OCI-LY7 (cell line): ENCODE measurements around the gene IGFBP4. TPM values are rescaled to one million over a fixed set of nuclear protein-coding genes. Genes with fewer than 3 reads are reported as not detected.

ENCODE experiments used
- BruUV-seq: library from RNA; stranded (reverse); fragments of 400-500 nt; replicated peaks from 2 replicates; lab custom pipeline; 2021; lab: Mats Ljungman, UMichigan
- CTCF ChIA-PET: fragments of 300-600 bp; sonication (Branson Sonifier 250); formaldehyde crosslinking; loops from one replicate; lab custom pipeline; 2022; ENCODE audit warnings: antibody characterized with exemption; ENCODE audit not compliant: unreplicated experiment; lab: Charles Lee
- POLR2A ChIA-PET: fragments of 300-600 bp; sonication (Branson Sonifier 250); formaldehyde crosslinking; loops from one replicate; lab custom pipeline; 2022; ENCODE audit warnings: antibody characterized with exemption; lab: Charles Lee
- DNase-seq: peaks from one replicate; pipeline ENCODE4 v3.0.0-alpha.2; 2015; ENCODE audit warnings: low spot score
- H2AFZ ChIP-seq: fragments of 200-600 bp; sonication (generic), shearing (Covaris generic); 2 replicates; pipeline ENCODE4 v1.6.1; 2014; ENCODE audit warnings: mild to moderate bottlenecking, antibody characterized with exemption, low read length, moderate library complexity
- H3K27ac ChIP-seq: fragments of 200-600 bp; sonication (generic); 2 replicates; pipeline ENCODE4 v1.5.1; 2014; ENCODE audit warnings: mixed run types, low read depth, mild to moderate bottlenecking, moderate library complexity, low read length, inconsistent platforms; ENCODE audit not compliant: poor library complexity, severe bottlenecking
- H3K36me3 ChIP-seq: fragments of 200-600 bp; sonication (generic); 2 replicates; pipeline ENCODE4 v1.6.1; 2014; ENCODE audit warnings: mild to moderate bottlenecking, antibody characterized with exemption, low read length, moderate library complexity, mixed read lengths; ENCODE audit not compliant: insufficient read depth
- H3K4me1 ChIP-seq: fragments of 200-600 bp; sonication (generic); 2 replicates; pipeline ENCODE4 v1.5.1; 2014; ENCODE audit warnings: mild to moderate bottlenecking, low read length; ENCODE audit not compliant: insufficient read depth, poor library complexity, severe bottlenecking
- H3K4me2 ChIP-seq: fragments of 200-600 bp; sonication (generic); 2 replicates; pipeline ENCODE4 v1.6.1; 2014; ENCODE audit warnings: mild to moderate bottlenecking, low read length
- H3K4me3 ChIP-seq: fragments of 200-600 bp; sonication (generic); 2 replicates; pipeline ENCODE4 v1.5.1; 2014; ENCODE audit warnings: mild to moderate bottlenecking, low read depth, low read length; ENCODE audit not compliant: poor library complexity, severe bottlenecking
- H3K79me2 ChIP-seq: fragments of 200-600 bp; sonication (generic); 2 replicates; pipeline ENCODE4 v1.6.1; 2016; ENCODE audit warnings: low read depth, mild to moderate bottlenecking, low read length, moderate library complexity, mixed read lengths; ENCODE audit not compliant: insufficient read depth
- H3K9me2 ChIP-seq: fragments of 200-600 bp; sonication (generic); 2 replicates; pipeline ENCODE4 v1.6.1; 2016; ENCODE audit warnings: mild to moderate bottlenecking, low read length, mixed read lengths; ENCODE audit not compliant: insufficient read depth
- H3K9me3 ChIP-seq: fragments of 200-600 bp; sonication (generic); 2 replicates; pipeline ENCODE4 v1.6.1; 2014; ENCODE audit warnings: mild to moderate bottlenecking, mixed run types, low read length, mixed read lengths
- H4K20me1 ChIP-seq: fragments of 200-600 bp; sonication (generic); 2 replicates; pipeline ENCODE4 v1.6.1; 2014; ENCODE audit warnings: mild to moderate bottlenecking, antibody characterized with exemption, low read length, moderate library complexity, mixed read lengths; ENCODE audit not compliant: insufficient read depth
- EZH2phosphoT487 ChIP-seq: fragments of 200-600 bp; sonication (generic); IDR thresholded peaks from 2 replicates; pipeline ENCODE4 v1.6.1; 2018; ENCODE audit warnings: low read depth, borderline replicate concordance, mild to moderate bottlenecking, mixed run types, antibody characterized with exemption, low read length, moderate library complexity, mixed read lengths
- intact Hi-C: fragments of 100-400 bp; cut with micrococcal nuclease; formaldehyde crosslinking; loops from one replicate; pipeline ENCODE4 v1.10.0; 2022; ENCODE audit not compliant: unreplicated experiment
- total RNA-seq, 2 experiments: library from RNA; depleted of rRNA in 1 of 2; stranded (reverse); fragments of >200 nt in 1 of 2; shearing (Covaris generic) in 1 of 2; gene quantifications; 2 replicates each; pipeline ENCODE4 v1.2.3, GENCODE V29; 2014 to 2022
- TF ChIP-seq, protein P1 (sequence below): fragments of 200-600 bp; sonication (generic); conservative IDR thresholded peaks from 2 replicates; pipeline ENCODE4 v1.5.1; 2014; ENCODE audit warnings: mild to moderate bottlenecking, antibody characterized with exemption, low read length, moderate library complexity, mixed read lengths

Gene IGFBP4
- total RNA-seq, 2 experiments from 2014 or later = not detected

DNA sequence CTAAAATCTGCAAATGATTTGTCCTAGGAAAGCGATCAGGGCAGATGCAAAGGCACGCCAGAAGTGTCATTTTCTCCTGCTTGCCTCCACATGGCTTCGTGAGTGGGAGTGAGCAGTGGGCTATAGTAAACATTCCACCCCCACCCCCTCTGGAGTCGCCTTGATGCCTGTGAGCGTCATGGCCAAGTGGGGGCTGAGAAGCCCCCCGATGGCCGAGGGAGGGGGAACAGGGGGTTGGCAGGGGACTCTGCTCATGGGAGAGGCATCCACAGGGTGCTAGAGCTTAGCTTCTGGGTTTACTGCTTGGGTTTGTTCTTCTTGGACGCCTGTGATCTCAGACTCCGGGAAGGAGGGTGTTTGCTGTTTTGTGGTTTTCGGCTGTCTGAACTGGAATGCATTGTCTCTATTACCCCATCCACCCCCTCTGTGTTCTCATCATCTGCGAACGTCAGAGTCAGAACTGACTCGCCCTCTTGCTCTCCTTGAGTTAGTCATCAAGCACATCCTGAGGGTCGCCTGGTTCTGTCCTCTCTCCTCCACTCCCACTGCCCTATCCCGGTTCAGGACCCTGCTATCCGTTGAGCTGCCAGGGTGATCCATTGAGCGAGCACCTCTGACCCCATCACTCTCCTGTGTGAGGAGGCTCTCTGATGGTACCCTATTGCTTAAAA is 42.7 kb downstream of the IGFBP4 start:
- H3K4me1 ChIP-seq = peaks cover 26% of the 10 kb centered on the region
- no peak overlapping the region for H3K4me2 ChIP-seq
- POLR2A ChIA-PET = no interaction called here

DNA sequence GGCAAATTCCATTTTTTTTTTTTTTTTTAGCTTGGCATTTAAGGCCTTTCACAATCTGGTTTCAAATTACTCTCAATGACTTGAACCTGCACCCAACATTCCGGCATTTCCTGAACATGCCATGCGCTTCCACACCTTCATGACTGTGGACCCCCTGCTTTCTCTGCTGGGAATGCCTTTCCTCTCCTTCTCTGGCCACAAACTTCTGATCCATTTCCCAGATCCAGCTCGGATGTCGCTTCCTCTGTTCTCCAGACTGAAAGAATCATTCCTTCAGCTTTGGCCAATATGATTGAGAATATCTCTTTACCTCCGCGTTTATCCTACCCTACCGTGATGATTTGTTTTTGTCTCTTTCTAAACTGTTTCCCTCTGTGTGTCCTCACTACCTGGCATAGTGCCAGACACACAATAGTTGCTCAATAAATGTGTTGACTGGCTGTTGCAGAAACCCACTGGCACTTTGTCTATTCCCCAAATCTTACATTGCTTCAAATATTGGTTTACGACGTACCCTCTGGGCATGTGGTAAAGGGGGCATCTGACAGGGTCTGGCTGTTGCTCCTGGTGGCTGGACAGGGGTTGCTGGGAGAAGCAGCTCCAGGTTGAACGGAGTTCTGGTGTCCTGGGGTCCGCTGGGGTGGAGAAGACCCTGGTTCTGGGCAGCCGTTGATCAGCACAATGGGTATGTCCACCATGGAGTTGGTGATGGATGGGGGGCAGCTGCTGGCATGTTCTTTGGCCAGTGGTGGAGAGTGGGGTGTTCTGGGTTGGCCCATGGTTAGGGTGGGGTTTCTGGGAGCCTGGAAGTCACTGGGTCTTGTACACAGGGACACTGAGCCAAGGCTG is 43.5 kb downstream of the IGFBP4 start:
- CTCF ChIA-PET = no interaction called here
- Histone ChIP-seq H3K79me2 (no peaks in the 10 kb centered on the region), H3K27ac (no peak overlapping the region), H3K4me2 (no peak overlapping the region), H3K4me3 (no peak overlapping the region), H4K20me1 (no peaks in the 10 kb centered on the region), H3K4me1 (peaks cover 26% of the 10 kb centered on the region), H3K36me3 (no peaks in the 10 kb centered on the region), H3K9me2 (no peaks in the 10 kb centered on the region), H2AFZ (no peak overlapping the region), H3K9me3 (no peaks in the 10 kb centered on the region)
- POLR2A ChIA-PET = no interaction called here
- no peak for DNase-seq
- TF ChIP-seq, protein P1, sequence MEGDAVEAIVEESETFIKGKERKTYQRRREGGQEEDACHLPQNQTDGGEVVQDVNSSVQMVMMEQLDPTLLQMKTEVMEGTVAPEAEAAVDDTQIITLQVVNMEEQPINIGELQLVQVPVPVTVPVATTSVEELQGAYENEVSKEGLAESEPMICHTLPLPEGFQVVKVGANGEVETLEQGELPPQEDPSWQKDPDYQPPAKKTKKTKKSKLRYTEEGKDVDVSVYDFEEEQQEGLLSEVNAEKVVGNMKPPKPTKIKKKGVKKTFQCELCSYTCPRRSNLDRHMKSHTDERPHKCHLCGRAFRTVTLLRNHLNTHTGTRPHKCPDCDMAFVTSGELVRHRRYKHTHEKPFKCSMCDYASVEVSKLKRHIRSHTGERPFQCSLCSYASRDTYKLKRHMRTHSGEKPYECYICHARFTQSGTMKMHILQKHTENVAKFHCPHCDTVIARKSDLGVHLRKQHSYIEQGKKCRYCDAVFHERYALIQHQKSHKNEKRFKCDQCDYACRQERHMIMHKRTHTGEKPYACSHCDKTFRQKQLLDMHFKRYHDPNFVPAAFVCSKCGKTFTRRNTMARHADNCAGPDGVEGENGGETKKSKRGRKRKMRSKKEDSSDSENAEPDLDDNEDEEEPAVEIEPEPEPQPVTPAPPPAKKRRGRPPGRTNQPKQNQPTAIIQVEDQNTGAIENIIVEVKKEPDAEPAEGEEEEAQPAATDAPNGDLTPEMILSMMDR = no peak
- no peak for TF ChIP-seq EZH2phosphoT487
- BruUV-seq = no TSS peak
- intact Hi-C loops = no loop called here

More for the DNA sequence above, 42.7 kb downstream of the IGFBP4 start:
- Histone ChIP-seq H3K79me2 (no peaks in the 10 kb centered on the region), H3K4me3 (no peak overlapping the region), H3K36me3 (no peaks in the 10 kb centered on the region), H2AFZ (no peak overlapping the region), H3K9me3 (no peaks in the 10 kb centered on the region), H3K27ac (no peak overlapping the region), H3K9me2 (no peaks in the 10 kb centered on the region), H4K20me1 (no peaks in the 10 kb centered on the region)
- no peak for DNase-seq
- CTCF ChIA-PET = no interaction called here
- TF ChIP-seq EZH2phosphoT487 = no peak
- TF ChIP-seq, protein P1 = no peak
- intact Hi-C loops = no loop called here
- BruUV-seq = no TSS peak
